Endothelial cell (in vitro differentiated cells): ENCODE results near the gene MYMK. TPM values are rescaled to one million over a fixed set of nuclear protein-coding genes. Genes with fewer than 3 reads are reported as not detected.

ENCODE experiments used
- DNase-seq: peaks from one replicate; pipeline ENCODE4 v3.0.0; 2021; ENCODE audit warnings: low spot score
- H3K27ac Mint-ChIP-seq: one replicate; pipeline ENCODE4 v1.8.0; 2021; ENCODE audit warnings: mixed read lengths, inconsistent platforms; ENCODE audit not compliant: unreplicated experiment
- H3K27me3 Mint-ChIP-seq: one replicate; pipeline ENCODE4 v1.8.0; 2021; ENCODE audit warnings: mild to moderate bottlenecking, moderate library complexity, mixed read lengths, inconsistent platforms; ENCODE audit not compliant: unreplicated experiment
- H3K36me3 Mint-ChIP-seq: one replicate; pipeline ENCODE4 v1.8.0; 2021; ENCODE audit warnings: mild to moderate bottlenecking, low read depth, mixed read lengths, inconsistent platforms; ENCODE audit not compliant: unreplicated experiment
- H3K4me1 Mint-ChIP-seq: one replicate; pipeline ENCODE4 v1.8.0; 2021; ENCODE audit warnings: mild to moderate bottlenecking, mixed read lengths, inconsistent platforms; ENCODE audit not compliant: unreplicated experiment
- H3K4me3 Mint-ChIP-seq: one replicate; pipeline ENCODE4 v1.8.0; 2021; ENCODE audit warnings: mild to moderate bottlenecking, mixed read lengths, inconsistent platforms; ENCODE audit not compliant: unreplicated experiment
- H3K9me3 Mint-ChIP-seq: one replicate; pipeline ENCODE4 v1.8.0; 2021; ENCODE audit warnings: mixed read lengths, inconsistent platforms; ENCODE audit not compliant: unreplicated experiment
- total RNA-seq: library from RNA; stranded (reverse); fragmentation: NEBNext Ultra II Directional; extraction: Animal tissue kit (Norgen Biotek cat#: 25700); gene quantifications from one replicate; pipeline ENCODE4 v1.2.1, GENCODE V29; 2021; ENCODE audit not compliant: unreplicated experiment
- TF ChIP-seq, protein P1 (sequence below): fragments of 200-600 bp; sonication (generic); IDR thresholded peaks from one replicate; pipeline ENCODE4 v1.5.0; 2021; ENCODE audit warnings: antibody characterized with exemption; ENCODE audit not compliant: unreplicated experiment

MYMK gene
- total RNA-seq, 1 donor from 2014 or later, result not detected

DNA sequence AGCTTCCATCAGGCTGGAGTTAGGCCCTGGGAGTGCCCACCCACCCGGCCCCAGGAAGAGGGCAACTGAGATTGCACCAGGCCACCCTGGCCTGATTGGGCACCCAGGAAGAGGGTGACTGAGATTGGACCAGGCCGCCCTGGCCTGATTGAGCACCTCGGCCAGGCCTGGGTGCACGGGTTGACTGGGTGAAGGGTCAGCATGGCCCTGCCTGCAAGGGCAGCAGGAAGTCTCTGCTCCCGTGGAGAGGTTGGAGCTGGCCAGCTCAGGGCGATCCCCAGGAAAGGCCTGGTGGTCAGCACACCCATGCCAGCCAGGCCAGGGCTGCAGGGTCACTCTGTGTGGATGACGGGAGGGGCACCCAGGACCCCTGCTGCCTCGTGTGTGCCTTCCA, 21.5 kb upstream of the MYMK start:
- H3K27ac Mint-ChIP-seq, result no peak overlapping the region
- H3K4me3 Mint-ChIP-seq, result no peak overlapping the region
- H3K4me1 Mint-ChIP-seq, result peaks cover 25% of the 10 kb centered on the region
- H3K9me3 Mint-ChIP-seq, result no peaks in the 10 kb centered on the region
- peaks cover 15% of the 10 kb centered on the region for H3K36me3 Mint-ChIP-seq
- DNase-seq, result no peak
- TF ChIP-seq, protein P1, sequence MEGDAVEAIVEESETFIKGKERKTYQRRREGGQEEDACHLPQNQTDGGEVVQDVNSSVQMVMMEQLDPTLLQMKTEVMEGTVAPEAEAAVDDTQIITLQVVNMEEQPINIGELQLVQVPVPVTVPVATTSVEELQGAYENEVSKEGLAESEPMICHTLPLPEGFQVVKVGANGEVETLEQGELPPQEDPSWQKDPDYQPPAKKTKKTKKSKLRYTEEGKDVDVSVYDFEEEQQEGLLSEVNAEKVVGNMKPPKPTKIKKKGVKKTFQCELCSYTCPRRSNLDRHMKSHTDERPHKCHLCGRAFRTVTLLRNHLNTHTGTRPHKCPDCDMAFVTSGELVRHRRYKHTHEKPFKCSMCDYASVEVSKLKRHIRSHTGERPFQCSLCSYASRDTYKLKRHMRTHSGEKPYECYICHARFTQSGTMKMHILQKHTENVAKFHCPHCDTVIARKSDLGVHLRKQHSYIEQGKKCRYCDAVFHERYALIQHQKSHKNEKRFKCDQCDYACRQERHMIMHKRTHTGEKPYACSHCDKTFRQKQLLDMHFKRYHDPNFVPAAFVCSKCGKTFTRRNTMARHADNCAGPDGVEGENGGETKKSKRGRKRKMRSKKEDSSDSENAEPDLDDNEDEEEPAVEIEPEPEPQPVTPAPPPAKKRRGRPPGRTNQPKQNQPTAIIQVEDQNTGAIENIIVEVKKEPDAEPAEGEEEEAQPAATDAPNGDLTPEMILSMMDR, result no peak
- peaks cover 3% of the 10 kb centered on the region for H3K27me3 Mint-ChIP-seq

DNA sequence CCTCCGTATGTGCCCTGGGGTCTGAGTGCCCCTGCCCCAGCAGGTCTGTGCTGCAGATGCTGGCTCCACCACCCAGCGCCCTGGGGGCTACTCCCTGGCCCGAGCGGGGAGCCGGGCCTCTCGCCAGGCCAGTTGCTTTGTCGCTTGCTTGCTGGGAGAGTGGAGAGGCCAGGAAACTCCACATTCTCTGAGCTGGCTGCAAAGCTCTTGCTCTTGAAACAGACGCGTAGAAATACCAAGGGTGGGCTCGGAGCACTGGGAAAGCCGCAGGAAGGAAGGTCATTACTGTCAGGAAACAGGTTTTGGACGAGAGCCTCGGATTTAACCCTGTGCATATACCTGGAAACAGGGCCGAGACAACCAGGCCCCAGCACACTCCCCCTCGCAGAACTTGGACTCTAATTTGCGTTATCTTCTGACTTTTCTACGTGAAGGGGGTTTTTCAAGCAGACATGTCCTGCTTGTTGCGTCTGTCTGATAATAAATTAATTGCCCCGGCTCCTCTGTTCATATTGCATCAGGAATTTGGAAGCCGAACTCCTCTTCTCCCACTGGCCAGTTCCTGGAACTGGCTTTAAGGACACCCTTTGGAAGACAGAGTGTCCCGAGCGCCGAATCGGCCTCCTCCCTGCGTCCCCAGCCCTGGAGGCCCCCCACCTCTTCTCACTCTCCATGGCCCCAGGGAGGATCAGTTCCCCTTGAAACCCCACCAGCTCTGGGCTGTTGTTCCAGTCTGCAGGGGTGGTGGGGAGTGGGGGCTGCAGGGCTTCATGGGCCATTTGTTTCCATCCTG, 20.9 kb upstream of the MYMK start:
- H3K4me1 Mint-ChIP-seq, result peaks cover 25% of the 10 kb centered on the region
- DNase-seq, result no peak
- no peak overlapping the region for H3K27ac Mint-ChIP-seq
- H3K27me3 Mint-ChIP-seq, result peaks cover 3% of the 10 kb centered on the region
- H3K36me3 Mint-ChIP-seq, result peaks cover 15% of the 10 kb centered on the region
- no peaks in the 10 kb centered on the region for H3K9me3 Mint-ChIP-seq
- TF ChIP-seq, protein P1, result no peak
- H3K4me3 Mint-ChIP-seq, result no peak overlapping the region

GRCh38 chr9:133543772-133544467, 19.2 kb upstream of the MYMK start:
- DNase-seq, result no peak
- Mint-ChIP-seq H3K27me3 (peaks cover 4% of the 10 kb centered on the region), H3K4me3 (no peak overlapping the region), H3K9me3 (no peaks in the 10 kb centered on the region), H3K4me1 (peaks cover 40% of the 10 kb centered on the region), H3K27ac (no peak overlapping the region), H3K36me3 (peaks cover 15% of the 10 kb centered on the region)
- TF ChIP-seq, protein P1, result no peak

GRCh38 chr9:133542002-133542401, 17.2 kb upstream of the MYMK start:
- peaks cover 41% of the 10 kb centered on the region for H3K4me1 Mint-ChIP-seq
- no peak for DNase-seq
- no peak overlapping the region for H3K4me3 Mint-ChIP-seq
- H3K27ac Mint-ChIP-seq, result no peak overlapping the region
- peaks cover 5% of the 10 kb centered on the region for H3K36me3 Mint-ChIP-seq
- TF ChIP-seq, protein P1, result no peak
- H3K27me3 Mint-ChIP-seq, result peaks cover 4% of the 10 kb centered on the region
- H3K9me3 Mint-ChIP-seq, result no peaks in the 10 kb centered on the region

DNA sequence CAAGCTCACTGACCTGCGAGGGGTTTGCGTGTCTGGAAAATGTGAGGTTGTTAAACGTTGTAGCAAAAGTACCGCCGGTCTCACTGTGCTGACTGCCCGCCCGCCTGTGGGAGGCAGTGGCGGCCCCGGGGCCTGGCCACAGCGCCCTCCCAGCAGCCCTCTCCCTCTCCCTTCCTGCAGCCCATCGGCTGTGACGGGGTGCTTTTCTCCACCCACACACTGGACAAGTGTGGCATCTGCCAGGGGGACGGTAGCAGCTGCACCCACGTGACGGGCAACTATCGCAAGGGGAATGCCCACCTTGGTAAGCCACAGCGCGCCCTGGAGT, 15.9 kb upstream of the MYMK start:
- peak overlapping the region; percentile 39 for H3K4me3 Mint-ChIP-seq
- H3K27ac Mint-ChIP-seq, result peak overlapping the region; percentile 92
- peaks cover 35% of the 10 kb centered on the region for H3K4me1 Mint-ChIP-seq
- H3K36me3 Mint-ChIP-seq, result peaks cover 5% of the 10 kb centered on the region
- TF ChIP-seq, protein P1, result no peak
- no peaks in the 10 kb centered on the region for H3K9me3 Mint-ChIP-seq
- peaks cover 4% of the 10 kb centered on the region for H3K27me3 Mint-ChIP-seq
- peak; percentile 38 for DNase-seq
